Keratinocyte (primary cell): ENCODE data around the gene TWIST1.

Experiments used
- CTCF ChIP-seq, 3 experiments: IDR thresholded peaks in 1 of 3; conservative IDR thresholded peaks in 1 of 3; optimal IDR thresholded peaks in 1 of 3; 2 replicates in 2 of 3; 3 replicates in 1 of 3; pipeline versions ENCODE3 to v1.5.1; 2011; ENCODE audit warnings: low read length in 3 of 3, mild to moderate bottlenecking in 3 of 3, moderate library complexity in 2 of 3, control low read depth in 1 of 3, inconsistent platforms in 1 of 3; ENCODE audit not compliant: insufficient read depth in 2 of 3; ENCODE audit errors: extremely low read depth in 1 of 3
- EZH2 ChIP-seq: IDR thresholded peaks from one replicate; pipeline ENCODE4 v1.6.1; 2012; ENCODE audit warnings: inconsistent platforms, mild to moderate bottlenecking, low read length, moderate library complexity

GRCh38 chr7:19109000-19109946, 8.2 kb downstream of the TWIST1 start:
- TF ChIP-seq CTCF (optimal IDR thresholded peaks at IDR 0.05 in 1 of 3, IDR thresholded peaks at IDR 0.05 in 1 of 3, conservative IDR thresholded peaks at IDR 0.05 in 1 of 3; ENCODE audit: extremely low read depth in 1 of 3, insufficient read depth in 2 of 3, low read length in 3 of 3), result no peak
- TF ChIP-seq EZH2, result no peak
